Mesendoderm (in vitro differentiated cells): ENCODE results near the gene GOLGA7B.

Experiments used
- DNase-seq: peaks from one replicate; pipeline ENCODE4 v3.0.0; 2013
- H2AK5ac ChIP-seq: 2 replicates; pipeline ENCODE4 v1.6.1; 2013; ENCODE audit warnings: low read length, inconsistent platforms
- H2BK120ac ChIP-seq: 2 replicates; pipeline ENCODE4 v1.6.1; 2013; ENCODE audit warnings: low read depth, mild to moderate bottlenecking, low read length, moderate library complexity, mixed read lengths
- H2BK15ac ChIP-seq: replicated peaks from 2 replicates; pipeline ENCODE4 v1.6.1; 2013; ENCODE audit warnings: low read depth, mild to moderate bottlenecking, moderate library complexity
- H2BK5ac ChIP-seq: 2 replicates; pipeline ENCODE4 v1.6.1; 2013; ENCODE audit warnings: low read length, inconsistent platforms
- H3K18ac ChIP-seq: 2 replicates; pipeline ENCODE4 v1.6.1; 2013; ENCODE audit warnings: mild to moderate bottlenecking, low read length, mixed read lengths
- H3K23ac ChIP-seq: one replicate; pipeline ENCODE4 v1.6.1; 2013; ENCODE audit warnings: low read length
- H3K27ac ChIP-seq: 2 replicates; pipeline ENCODE4 v1.5.1; 2013; ENCODE audit warnings: low read depth, mild to moderate bottlenecking, inconsistent platforms, low read length, moderate library complexity
- H3K27me3 ChIP-seq: 2 replicates; pipeline ENCODE4 v1.6.1; 2013; ENCODE audit warnings: low read length, control low read depth, mild to moderate bottlenecking, inconsistent platforms; ENCODE audit not compliant: insufficient read depth, poor library complexity
- H3K36me3 ChIP-seq: 2 replicates; pipeline ENCODE4 v1.6.1; 2013; ENCODE audit warnings: low read length, inconsistent platforms; ENCODE audit not compliant: control insufficient read depth, insufficient read depth
- H3K4ac ChIP-seq: one replicate; pipeline ENCODE4 v1.6.1; 2013; ENCODE audit warnings: low read depth, mild to moderate bottlenecking, low read length, moderate library complexity
- H3K4me1 ChIP-seq: 2 replicates; pipeline ENCODE4 v1.6.1; 2013; ENCODE audit warnings: low read depth, low read length, inconsistent platforms; ENCODE audit not compliant: control insufficient read depth
- H3K4me2 ChIP-seq: 2 replicates; pipeline ENCODE4 v1.6.1; 2013; ENCODE audit warnings: low read length
- H3K4me3 ChIP-seq: 2 replicates; pipeline ENCODE4 v1.5.1; 2013; ENCODE audit warnings: mild to moderate bottlenecking, low read length
- H3K56ac ChIP-seq: one replicate; pipeline ENCODE4 v1.6.1; 2013; ENCODE audit warnings: low read length
- H3K79me1 ChIP-seq: 2 replicates; pipeline ENCODE4 v1.6.1; 2013; ENCODE audit warnings: low read length, inconsistent platforms
- H3K79me2 ChIP-seq: 2 replicates; pipeline ENCODE4 v1.6.1; 2013; ENCODE audit warnings: mild to moderate bottlenecking, low read length; ENCODE audit not compliant: control insufficient read depth, insufficient read depth
- H3K9ac ChIP-seq: 2 replicates; pipeline ENCODE4 v1.6.1; 2013; ENCODE audit warnings: low read length, inconsistent platforms
- H4K5ac ChIP-seq: one replicate; pipeline ENCODE4 v1.6.1; 2013; ENCODE audit warnings: low read length
- H4K8ac ChIP-seq: one replicate; pipeline ENCODE4 v1.6.1; 2013; ENCODE audit warnings: low read depth, mild to moderate bottlenecking, control low read depth, low read length, moderate library complexity
- WGBS: extraction: QIAGEN DNeasy Blood & Tissue Kit; methylation state at CpG from one replicate; pipeline ENCODE4 v1.1.7; 2013; ENCODE audit warnings: low lambda C conversion rate, missing lambda C conversion rate; ENCODE audit not compliant: insufficient coverage; ENCODE audit errors: extremely low coverage; 5-methylcytosine and 5-hydroxymethylcytosine counted together

Gene GOLGA7B

DNA sequence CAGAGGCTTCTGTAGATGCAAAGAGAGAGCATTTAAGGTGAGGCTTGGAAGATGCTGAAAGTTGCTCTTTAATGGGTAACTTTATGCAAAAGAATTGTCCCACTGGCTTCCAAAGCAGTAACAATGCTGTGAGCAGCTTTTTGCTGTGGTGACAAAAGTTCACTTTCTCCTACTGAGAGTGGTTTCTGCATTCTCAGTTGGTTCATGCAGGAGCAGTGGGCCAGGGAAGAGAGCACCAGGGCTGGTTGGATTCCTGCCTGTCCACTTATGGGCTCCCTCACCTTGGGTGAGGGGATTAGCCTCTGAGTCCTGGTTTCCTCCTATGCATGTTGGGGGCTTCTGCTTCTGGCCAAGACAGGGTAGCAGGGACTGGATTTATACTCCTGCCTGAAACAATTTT, 31.1 kb upstream of the GOLGA7B start:
- no peak overlapping the region for H2BK5ac ChIP-seq
- H3K36me3 ChIP-seq, result no peaks in the 10 kb centered on the region
- no peak overlapping the region for H3K4ac ChIP-seq
- H3K79me2 ChIP-seq, result no peaks in the 10 kb centered on the region
- H4K5ac ChIP-seq, result no peak overlapping the region
- no peak overlapping the region for H2AK5ac ChIP-seq
- H2BK15ac ChIP-seq, result no peak overlapping the region
- no peaks in the 10 kb centered on the region for H3K79me1 ChIP-seq
- no peaks in the 10 kb centered on the region for H3K27me3 ChIP-seq
- H3K27ac ChIP-seq, result no peak overlapping the region
- no peak overlapping the region for H2BK120ac ChIP-seq
- no peak overlapping the region for H4K8ac ChIP-seq
- H3K4me3 ChIP-seq, result no peak overlapping the region
- H3K4me1 ChIP-seq, result no peaks in the 10 kb centered on the region
- no peak overlapping the region for H3K23ac ChIP-seq
- DNase-seq, result no peak
- no peak overlapping the region for H3K9ac ChIP-seq
- no peak overlapping the region for H3K4me2 ChIP-seq
- no peak overlapping the region for H3K18ac ChIP-seq
- H3K56ac ChIP-seq, result no peak overlapping the region

DNA sequence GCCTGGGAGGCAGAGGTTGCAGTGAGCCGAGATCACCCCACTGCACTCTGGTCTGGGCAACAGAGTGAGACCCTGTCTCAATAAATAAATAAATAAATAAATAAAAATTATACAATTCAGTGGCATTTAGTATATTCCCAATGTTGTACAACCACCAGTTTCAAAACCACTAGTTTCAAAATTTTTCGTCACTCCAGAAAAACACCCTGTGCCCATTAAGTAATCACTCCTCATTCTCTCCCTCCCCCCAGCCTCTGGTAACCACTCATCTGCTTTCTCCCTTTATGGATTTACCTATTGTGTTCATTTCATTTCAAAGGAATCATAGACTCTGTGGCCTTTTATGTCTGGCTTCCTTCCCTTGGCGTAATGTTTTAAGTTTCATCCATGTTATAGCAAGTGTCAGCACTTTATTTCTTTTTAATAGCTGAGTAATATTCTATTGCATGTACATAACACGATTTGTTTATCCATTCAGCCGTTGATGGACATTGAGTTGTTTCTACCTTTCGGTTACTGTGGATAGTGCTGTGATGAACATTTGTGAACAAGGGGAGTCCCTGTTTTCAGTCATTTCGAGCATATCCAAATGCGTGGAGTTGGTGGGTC, 29.4 kb upstream of the GOLGA7B start:
- H3K79me1 ChIP-seq, result no peaks in the 10 kb centered on the region
- no peak overlapping the region for H3K18ac ChIP-seq
- H3K56ac ChIP-seq, result no peak overlapping the region
- no peaks in the 10 kb centered on the region for H3K4me1 ChIP-seq
- H2AK5ac ChIP-seq, result no peak overlapping the region
- no peak overlapping the region for H4K8ac ChIP-seq
- H3K79me2 ChIP-seq, result no peaks in the 10 kb centered on the region
- no peak overlapping the region for H3K4me2 ChIP-seq
- no CpG with 5 or more reads among the region's 8 CpGs for WGBS
- H3K36me3 ChIP-seq, result no peaks in the 10 kb centered on the region
- no peak overlapping the region for H3K4me3 ChIP-seq
- no peak overlapping the region for H3K4ac ChIP-seq
- H2BK120ac ChIP-seq, result no peak overlapping the region
- H3K9ac ChIP-seq, result no peak overlapping the region
- H2BK15ac ChIP-seq, result no peak overlapping the region
- H4K5ac ChIP-seq, result no peak overlapping the region
- no peak overlapping the region for H3K23ac ChIP-seq
- H2BK5ac ChIP-seq, result no peak overlapping the region
- H3K27ac ChIP-seq, result no peak overlapping the region
- H3K27me3 ChIP-seq, result no peaks in the 10 kb centered on the region
- no peak for DNase-seq

DNA sequence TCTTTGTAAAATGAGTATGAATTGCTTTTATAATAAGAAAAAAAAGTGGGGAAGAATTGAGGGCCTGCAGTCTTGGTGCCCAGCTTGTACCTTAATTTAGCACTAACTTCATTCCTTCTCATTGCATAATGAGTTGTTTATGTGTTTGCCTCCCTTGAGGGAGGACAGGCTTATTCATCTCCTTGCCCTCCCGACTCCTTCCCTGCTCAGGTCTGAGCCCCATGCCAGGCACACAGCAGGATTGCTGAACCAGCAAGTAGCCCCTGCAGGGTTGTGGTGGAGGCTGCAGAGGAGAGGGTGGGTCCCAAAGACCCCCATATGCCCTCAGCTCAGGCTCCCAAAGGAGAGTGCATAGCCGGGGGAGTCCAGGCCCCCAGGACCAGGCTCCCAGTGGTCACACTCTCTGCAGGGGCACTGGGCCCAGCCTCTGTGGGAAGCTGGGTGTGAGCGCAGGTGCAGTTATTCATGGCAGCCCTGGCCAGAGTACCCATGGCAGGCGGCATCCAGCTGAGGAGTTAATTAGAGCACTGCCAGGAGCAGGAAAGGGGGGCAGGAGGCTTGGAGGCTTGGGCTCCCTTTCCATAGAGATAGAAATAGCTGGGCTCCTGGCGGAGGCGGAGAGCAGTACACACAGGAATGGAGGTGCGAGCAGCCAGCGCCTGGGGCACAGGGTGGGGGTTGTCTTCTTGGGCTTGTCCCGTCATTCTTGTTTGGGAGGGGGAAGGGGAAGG, 28.2 kb upstream of the GOLGA7B start:
- Histone ChIP-seq H3K79me1 (no peaks in the 10 kb centered on the region), H4K8ac (no peak overlapping the region), H3K9ac (no peak overlapping the region), H3K23ac (no peak overlapping the region), H3K4ac (no peak overlapping the region), H3K56ac (no peak overlapping the region), H3K18ac (no peak overlapping the region), H3K4me2 (no peak overlapping the region), H3K4me1 (no peaks in the 10 kb centered on the region), H3K27me3 (no peaks in the 10 kb centered on the region), H2AK5ac (no peak overlapping the region), H2BK15ac (no peak overlapping the region), H3K27ac (no peak overlapping the region), H4K5ac (no peak overlapping the region), H2BK120ac (no peak overlapping the region), H2BK5ac (no peak overlapping the region), H3K79me2 (no peaks in the 10 kb centered on the region), H3K4me3 (no peak overlapping the region), H3K36me3 (no peaks in the 10 kb centered on the region)
- peak; percentile 17 for DNase-seq
- WGBS, result no CpG with 5 or more reads among the region's 9 CpGs

DNA sequence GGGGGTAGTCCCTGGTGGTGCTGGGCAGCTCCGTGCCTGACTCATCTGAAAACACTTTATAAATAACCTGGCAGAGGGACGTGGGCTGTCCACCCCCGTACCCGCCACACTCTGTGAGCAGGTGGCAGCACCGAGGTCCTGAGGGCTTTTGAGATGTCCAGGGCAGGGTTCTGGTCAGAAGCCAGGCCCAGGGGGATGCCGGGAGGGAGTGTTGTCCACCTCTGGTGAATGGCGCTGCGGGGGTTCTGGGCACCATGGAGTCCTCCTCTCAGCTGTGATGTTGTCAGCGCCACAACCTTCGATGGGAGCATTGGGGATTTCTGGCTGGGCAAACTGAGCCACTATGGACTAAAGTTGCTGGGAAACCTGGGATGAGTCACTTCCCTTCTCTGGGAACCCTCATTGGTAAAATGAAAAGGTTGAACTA, 27.4 kb upstream of the GOLGA7B start:
- Histone ChIP-seq H3K18ac (no peak overlapping the region), H3K79me2 (no peaks in the 10 kb centered on the region), H3K23ac (no peak overlapping the region), H3K9ac (no peak overlapping the region), H3K4ac (no peak overlapping the region), H3K27ac (no peak overlapping the region), H2BK120ac (no peak overlapping the region), H3K27me3 (no peaks in the 10 kb centered on the region), H2AK5ac (no peak overlapping the region), H3K4me2 (no peak overlapping the region), H3K56ac (no peak overlapping the region), H4K5ac (no peak overlapping the region), H2BK5ac (no peak overlapping the region), H4K8ac (no peak overlapping the region), H3K36me3 (no peaks in the 10 kb centered on the region), H3K4me1 (no peaks in the 10 kb centered on the region), H2BK15ac (no peak overlapping the region), H3K79me1 (no peaks in the 10 kb centered on the region), H3K4me3 (no peak overlapping the region)
- no peak for DNase-seq
- no CpG with 5 or more reads among the region's 10 CpGs for WGBS

DNA sequence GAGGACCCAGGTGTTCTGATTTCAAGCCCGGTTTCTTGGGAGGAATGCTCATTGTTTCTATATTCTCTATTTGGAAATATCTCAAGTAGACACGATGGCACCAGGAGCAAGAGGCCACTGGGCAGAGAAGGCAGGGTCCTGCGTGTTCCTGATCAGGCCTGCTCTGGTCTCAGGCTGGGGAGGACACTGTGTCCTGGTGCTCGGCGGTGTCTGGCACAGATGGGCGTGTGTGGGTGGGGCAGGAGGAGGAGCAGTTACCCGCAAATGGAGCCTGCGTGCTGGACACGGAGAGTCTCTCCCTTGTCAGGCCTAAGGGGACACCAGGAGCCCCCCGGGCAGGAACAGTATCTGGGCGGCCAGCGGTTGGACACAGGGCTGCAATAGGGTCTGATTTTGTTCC, 25.9 kb upstream of the GOLGA7B start:
- Histone ChIP-seq H3K79me2 (no peaks in the 10 kb centered on the region), H3K4me2 (no peak overlapping the region), H3K9ac (no peak overlapping the region), H3K18ac (no peak overlapping the region), H3K27me3 (no peaks in the 10 kb centered on the region), H3K36me3 (no peaks in the 10 kb centered on the region), H3K4ac (no peak overlapping the region), H3K4me1 (no peaks in the 10 kb centered on the region), H4K8ac (no peak overlapping the region), H3K4me3 (no peak overlapping the region), H2AK5ac (no peak overlapping the region), H3K23ac (no peak overlapping the region), H3K56ac (no peak overlapping the region), H2BK5ac (no peak overlapping the region), H4K5ac (no peak overlapping the region), H2BK120ac (no peak overlapping the region), H2BK15ac (no peak overlapping the region), H3K79me1 (no peaks in the 10 kb centered on the region), H3K27ac (no peak overlapping the region)
- WGBS, result no CpG with 5 or more reads among the region's 12 CpGs
- DNase-seq, result no peak
